GM23338 (cell line): ENCODE data around the gene TRIM39. TPM values are rescaled to one million over a fixed set of nuclear protein-coding genes. Genes with fewer than 3 reads are reported as not detected.

ENCODE experiments used
- ATAC-seq: fragments of 200-7000 bp; cut with Tn5 transposase; 3 replicates; pipeline ENCODE4 v1.9.1; 2020
- DNase-seq: peaks from one replicate; pipeline ENCODE4 v3.0.0-alpha.2; 2015; ENCODE audit warnings: low spot score
- H2AFZ ChIP-seq: fragments of 200-600 bp; sonication (generic); 2 replicates; pipeline ENCODE4 v1.8.0; 2016; ENCODE audit warnings: antibody characterized with exemption, mild to moderate bottlenecking, moderate library complexity
- H3F3A ChIP-seq: fragments of 200-600 bp; sonication (generic); replicated peaks from 2 replicates; pipeline ENCODE4 v1.8.0; 2017; ENCODE audit warnings: antibody characterized with exemption, mixed run types, low read depth
- H3K27ac ChIP-seq: fragments of 200-600 bp; sonication (generic); 2 replicates; pipeline ENCODE4 v1.6.1; 2016; ENCODE audit warnings: low read depth
- H3K27me3 ChIP-seq: fragments of 200-600 bp; sonication (generic); 2 replicates; pipeline ENCODE4 v1.8.0; 2016; ENCODE audit warnings: mild to moderate bottlenecking, mixed run types, moderate library complexity; ENCODE audit not compliant: insufficient read depth
- H3K36me3 ChIP-seq: fragments of 200-600 bp; sonication (generic); 2 replicates; pipeline ENCODE4 v1.8.0; 2016; ENCODE audit warnings: mild to moderate bottlenecking; ENCODE audit not compliant: insufficient read depth
- H3K4me1 ChIP-seq: fragments of 200-600 bp; sonication (generic); 2 replicates; pipeline ENCODE4 v1.8.0; 2016; ENCODE audit warnings: mild to moderate bottlenecking, moderate library complexity; ENCODE audit not compliant: insufficient read depth
- H3K4me2 ChIP-seq: fragments of 200-600 bp; sonication (generic); 2 replicates; pipeline ENCODE4 v1.7.1; 2017; ENCODE audit warnings: mixed run types
- H3K4me3 ChIP-seq: fragments of 200-600 bp; sonication (generic); 2 replicates; pipeline ENCODE4 v1.6.1; 2016; ENCODE audit warnings: mixed run types
- H3K79me2 ChIP-seq: fragments of 200-600 bp; sonication (generic); replicated peaks from 2 replicates; pipeline ENCODE4 v1.8.0; 2017; ENCODE audit warnings: mild to moderate bottlenecking; ENCODE audit not compliant: insufficient read depth
- H3K9me2 ChIP-seq: fragments of 200-600 bp; sonication (generic); 2 replicates; pipeline ENCODE4 v1.8.0; 2017; ENCODE audit not compliant: insufficient read depth
- H4K20me1 ChIP-seq: fragments of 200-600 bp; sonication (generic); replicated peaks from 2 replicates; pipeline ENCODE4 v1.8.0; 2017; ENCODE audit warnings: mild to moderate bottlenecking; ENCODE audit not compliant: insufficient read depth
- H3K27ac Mint-ChIP-seq: 2 replicates; pipeline ENCODE4 v1.8.0; 2020; ENCODE audit warnings: inconsistent platforms, mild to moderate bottlenecking, moderate library complexity, mixed read lengths
- H3K27me3 Mint-ChIP-seq: 3 replicates; pipeline ENCODE4 v1.8.0; 2022; ENCODE audit warnings: low read depth, mild to moderate bottlenecking, moderate library complexity, mixed read lengths, inconsistent platforms; ENCODE audit not compliant: insufficient read depth, poor library complexity
- H3K36me3 Mint-ChIP-seq: 3 replicates; pipeline ENCODE4 v1.8.0; 2021; ENCODE audit warnings: low read depth, mild to moderate bottlenecking, inconsistent platforms, moderate library complexity, mixed read lengths
- H3K4me1 Mint-ChIP-seq: 3 replicates; pipeline ENCODE4 v1.8.0; 2020; ENCODE audit warnings: mild to moderate bottlenecking, inconsistent platforms, mixed read lengths
- H3K4me3 Mint-ChIP-seq: 3 replicates; pipeline ENCODE4 v1.8.0; 2021; ENCODE audit warnings: moderate library complexity, mild to moderate bottlenecking, inconsistent platforms, mixed read lengths
- H3K9me3 Mint-ChIP-seq: 3 replicates; pipeline ENCODE4 v1.8.0; 2020; ENCODE audit warnings: moderate library complexity, mild to moderate bottlenecking, inconsistent platforms, mixed read lengths
- CREB1 ChIP-seq: fragments of 250-450 bp; sonication (Bioruptor Pico); IDR thresholded peaks from 2 replicates; pipeline ENCODE4 v1.5.0; 2020; ENCODE audit warnings: low read depth, mild to moderate bottlenecking, moderate library complexity
- CTCF ChIP-seq, 2 experiments: fragments of 200-600 bp in 1 of 2; sonication (generic) in 1 of 2; conservative IDR thresholded peaks; 2 replicates each; pipeline versions ENCODE4 v1.5.1 to v1.6.1; 2016 to 2017; ENCODE audit warnings: antibody characterized with exemption in 2 of 2, low read depth in 2 of 2, mild to moderate bottlenecking in 2 of 2, moderate library complexity in 1 of 2
- EZH2 ChIP-seq: fragments of 200-600 bp; sonication (generic); IDR thresholded peaks from one replicate; pipeline ENCODE4 v1.8.0; 2017; ENCODE audit warnings: antibody characterized with exemption, mild to moderate bottlenecking, low read depth; ENCODE audit not compliant: unreplicated experiment
- EZH2phosphoT487 ChIP-seq: fragments of 200-600 bp; sonication (generic); IDR thresholded peaks from one replicate; pipeline ENCODE4 v1.8.1; 2018; ENCODE audit warnings: antibody characterized with exemption; ENCODE audit not compliant: unreplicated experiment
- JUNB ChIP-seq: IDR thresholded peaks from one replicate; pipeline ENCODE4 v1.6.1; 2016; ENCODE audit warnings: antibody characterized with exemption; ENCODE audit not compliant: unreplicated experiment
- POLR2AphosphoS5 ChIP-seq: IDR thresholded peaks from 2 replicates; pipeline ENCODE4 v1.6.1; 2016; ENCODE audit warnings: antibody characterized with exemption, low read depth
- STAT1 ChIP-seq: IDR thresholded peaks from one replicate; pipeline ENCODE4 v1.6.1; 2016; ENCODE audit warnings: antibody characterized with exemption; ENCODE audit not compliant: unreplicated experiment
- ZNF114 ChIP-seq: fragments of 250-450 bp; sonication (Bioruptor Pico); IDR thresholded peaks from 2 replicates; pipeline ENCODE4 v1.5.0; 2020; ENCODE audit warnings: mild to moderate bottlenecking, moderate library complexity
- ZNF331 ChIP-seq: fragments of 250-450 bp; sonication (Bioruptor Pico); IDR thresholded peaks from 2 replicates; pipeline ENCODE4 v1.5.0; 2020; ENCODE audit warnings: low read depth, mild to moderate bottlenecking, moderate library complexity
- polyA plus RNA-seq: library from polyadenylated mRNA; unstranded; fragments of >200 nt; fragmentation: Nextera tagmentation; extraction: Ambion mirVana; gene quantifications from 2 replicates; pipeline ENCODE4 v1.2.1, GENCODE V29; 2016
- total RNA-seq: library from RNA; depleted of rRNA; stranded (reverse); fragments of >200 nt; shearing (Covaris generic); gene quantifications from 2 replicates; pipeline ENCODE4 v1.2.3, GENCODE V29; 2014
- TF ChIP-seq, protein P1 (sequence below): fragments of 250-450 bp; sonication (Bioruptor Pico); IDR thresholded peaks from 2 replicates; pipeline ENCODE4 v1.5.0; 2020; ENCODE audit warnings: mild to moderate bottlenecking, moderate library complexity
- TF ChIP-seq, protein P2 (sequence below): IDR thresholded peaks from 2 replicates; pipeline ENCODE4 v1.6.1; 2016; ENCODE audit warnings: antibody characterized with exemption

TRIM39 gene
- total and polyA plus RNA-seq, 2 experiments from 2014 or later, result 5.4 to 19.2 TPM

DNA sequence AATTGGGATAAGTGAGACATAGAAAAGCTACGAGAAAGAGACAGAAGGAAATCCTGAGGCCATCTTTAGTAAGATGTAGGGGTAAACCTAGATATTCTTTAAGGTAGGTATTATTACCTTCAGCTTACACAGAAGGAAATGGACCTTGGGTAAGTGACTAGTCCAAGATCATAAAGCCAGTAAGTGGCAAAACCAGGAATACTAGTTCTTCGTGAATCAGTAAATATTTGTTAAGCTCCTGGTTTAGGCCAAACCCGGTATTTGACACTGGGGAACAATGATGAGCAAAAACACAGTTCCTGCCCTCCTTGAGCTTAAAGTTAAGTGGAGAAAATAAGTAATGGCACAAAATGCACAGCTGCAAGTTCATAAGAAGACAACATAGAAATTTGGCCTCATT is 5.3 kb downstream of the TRIM39 start (continued):
- TF ChIP-seq CTCF (conservative IDR thresholded peaks at IDR 0.05; ENCODE audit: low read depth in 2 of 2), result no peak

DNA sequence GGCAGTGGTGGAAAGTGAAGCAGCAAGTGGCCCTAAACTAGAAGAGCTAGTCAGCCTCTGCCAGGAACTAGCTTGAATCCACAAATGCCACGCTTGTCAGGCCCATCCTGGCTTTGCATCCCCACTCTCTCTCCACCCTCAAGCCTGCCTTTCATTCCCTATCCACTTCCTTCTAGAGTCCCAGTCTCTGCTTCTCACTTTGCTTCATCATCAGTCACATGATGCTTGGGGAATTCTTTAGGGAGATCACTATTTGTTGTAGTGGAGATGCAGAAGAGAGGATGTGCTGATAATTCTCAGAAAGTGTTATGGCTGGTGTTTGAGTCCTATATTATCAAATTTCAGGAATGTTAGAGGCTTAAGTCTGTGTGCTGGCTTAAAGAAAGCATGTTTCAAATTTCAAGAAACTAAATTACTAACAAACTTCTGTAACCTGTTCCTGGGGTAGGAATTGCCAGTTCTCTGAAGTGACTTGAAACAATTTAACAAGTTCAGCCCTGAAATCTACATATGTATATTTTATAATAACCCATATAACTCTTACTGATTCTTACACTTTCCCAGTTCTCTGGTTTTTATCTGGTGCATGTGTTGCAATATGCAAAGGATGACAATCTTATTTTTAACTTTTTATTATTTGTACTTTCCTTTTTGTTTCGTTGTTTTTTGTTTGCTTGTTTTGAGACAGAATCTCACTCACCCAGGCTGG is 7.5 kb downstream of the TRIM39 start:
- H3K27me3 ChIP-seq, result no peaks in the 10 kb centered on the region
- ATAC-seq, result no peak
- peaks cover 43% of the 10 kb centered on the region for H3K36me3 ChIP-seq
- no peaks in the 10 kb centered on the region; the same call in 1 of the 2 replicates for H4K20me1 ChIP-seq
- DNase-seq, result no peak
- H3K4me1 ChIP-seq, result no peaks in the 10 kb centered on the region
- H3K27ac Mint-ChIP-seq, result no peak overlapping the region
- no peaks in the 10 kb centered on the region for H3K79me2 ChIP-seq
- no peaks in the 10 kb centered on the region for H3F3A ChIP-seq
- H3K9me3 Mint-ChIP-seq, result no peaks in the 10 kb centered on the region
- no peak overlapping the region for H3K27ac ChIP-seq
- H3K4me3 ChIP-seq, result no peak overlapping the region
- H3K4me3 Mint-ChIP-seq, result no peak overlapping the region
- H3K4me1 Mint-ChIP-seq, result no peaks in the 10 kb centered on the region
- no peak overlapping the region for H2AFZ ChIP-seq
- H3K27me3 Mint-ChIP-seq, result no peaks in the 10 kb centered on the region
- no peaks in the 10 kb centered on the region for H3K9me2 ChIP-seq
- peaks cover 67% of the 10 kb centered on the region for H3K36me3 Mint-ChIP-seq
- H3K4me2 ChIP-seq, result no peak overlapping the region
- no peak for TF ChIP-seq STAT1
- no peak for TF ChIP-seq CTCF (conservative IDR thresholded peaks at IDR 0.05; ENCODE audit: low read depth in 2 of 2)
- TF ChIP-seq, protein P1, sequence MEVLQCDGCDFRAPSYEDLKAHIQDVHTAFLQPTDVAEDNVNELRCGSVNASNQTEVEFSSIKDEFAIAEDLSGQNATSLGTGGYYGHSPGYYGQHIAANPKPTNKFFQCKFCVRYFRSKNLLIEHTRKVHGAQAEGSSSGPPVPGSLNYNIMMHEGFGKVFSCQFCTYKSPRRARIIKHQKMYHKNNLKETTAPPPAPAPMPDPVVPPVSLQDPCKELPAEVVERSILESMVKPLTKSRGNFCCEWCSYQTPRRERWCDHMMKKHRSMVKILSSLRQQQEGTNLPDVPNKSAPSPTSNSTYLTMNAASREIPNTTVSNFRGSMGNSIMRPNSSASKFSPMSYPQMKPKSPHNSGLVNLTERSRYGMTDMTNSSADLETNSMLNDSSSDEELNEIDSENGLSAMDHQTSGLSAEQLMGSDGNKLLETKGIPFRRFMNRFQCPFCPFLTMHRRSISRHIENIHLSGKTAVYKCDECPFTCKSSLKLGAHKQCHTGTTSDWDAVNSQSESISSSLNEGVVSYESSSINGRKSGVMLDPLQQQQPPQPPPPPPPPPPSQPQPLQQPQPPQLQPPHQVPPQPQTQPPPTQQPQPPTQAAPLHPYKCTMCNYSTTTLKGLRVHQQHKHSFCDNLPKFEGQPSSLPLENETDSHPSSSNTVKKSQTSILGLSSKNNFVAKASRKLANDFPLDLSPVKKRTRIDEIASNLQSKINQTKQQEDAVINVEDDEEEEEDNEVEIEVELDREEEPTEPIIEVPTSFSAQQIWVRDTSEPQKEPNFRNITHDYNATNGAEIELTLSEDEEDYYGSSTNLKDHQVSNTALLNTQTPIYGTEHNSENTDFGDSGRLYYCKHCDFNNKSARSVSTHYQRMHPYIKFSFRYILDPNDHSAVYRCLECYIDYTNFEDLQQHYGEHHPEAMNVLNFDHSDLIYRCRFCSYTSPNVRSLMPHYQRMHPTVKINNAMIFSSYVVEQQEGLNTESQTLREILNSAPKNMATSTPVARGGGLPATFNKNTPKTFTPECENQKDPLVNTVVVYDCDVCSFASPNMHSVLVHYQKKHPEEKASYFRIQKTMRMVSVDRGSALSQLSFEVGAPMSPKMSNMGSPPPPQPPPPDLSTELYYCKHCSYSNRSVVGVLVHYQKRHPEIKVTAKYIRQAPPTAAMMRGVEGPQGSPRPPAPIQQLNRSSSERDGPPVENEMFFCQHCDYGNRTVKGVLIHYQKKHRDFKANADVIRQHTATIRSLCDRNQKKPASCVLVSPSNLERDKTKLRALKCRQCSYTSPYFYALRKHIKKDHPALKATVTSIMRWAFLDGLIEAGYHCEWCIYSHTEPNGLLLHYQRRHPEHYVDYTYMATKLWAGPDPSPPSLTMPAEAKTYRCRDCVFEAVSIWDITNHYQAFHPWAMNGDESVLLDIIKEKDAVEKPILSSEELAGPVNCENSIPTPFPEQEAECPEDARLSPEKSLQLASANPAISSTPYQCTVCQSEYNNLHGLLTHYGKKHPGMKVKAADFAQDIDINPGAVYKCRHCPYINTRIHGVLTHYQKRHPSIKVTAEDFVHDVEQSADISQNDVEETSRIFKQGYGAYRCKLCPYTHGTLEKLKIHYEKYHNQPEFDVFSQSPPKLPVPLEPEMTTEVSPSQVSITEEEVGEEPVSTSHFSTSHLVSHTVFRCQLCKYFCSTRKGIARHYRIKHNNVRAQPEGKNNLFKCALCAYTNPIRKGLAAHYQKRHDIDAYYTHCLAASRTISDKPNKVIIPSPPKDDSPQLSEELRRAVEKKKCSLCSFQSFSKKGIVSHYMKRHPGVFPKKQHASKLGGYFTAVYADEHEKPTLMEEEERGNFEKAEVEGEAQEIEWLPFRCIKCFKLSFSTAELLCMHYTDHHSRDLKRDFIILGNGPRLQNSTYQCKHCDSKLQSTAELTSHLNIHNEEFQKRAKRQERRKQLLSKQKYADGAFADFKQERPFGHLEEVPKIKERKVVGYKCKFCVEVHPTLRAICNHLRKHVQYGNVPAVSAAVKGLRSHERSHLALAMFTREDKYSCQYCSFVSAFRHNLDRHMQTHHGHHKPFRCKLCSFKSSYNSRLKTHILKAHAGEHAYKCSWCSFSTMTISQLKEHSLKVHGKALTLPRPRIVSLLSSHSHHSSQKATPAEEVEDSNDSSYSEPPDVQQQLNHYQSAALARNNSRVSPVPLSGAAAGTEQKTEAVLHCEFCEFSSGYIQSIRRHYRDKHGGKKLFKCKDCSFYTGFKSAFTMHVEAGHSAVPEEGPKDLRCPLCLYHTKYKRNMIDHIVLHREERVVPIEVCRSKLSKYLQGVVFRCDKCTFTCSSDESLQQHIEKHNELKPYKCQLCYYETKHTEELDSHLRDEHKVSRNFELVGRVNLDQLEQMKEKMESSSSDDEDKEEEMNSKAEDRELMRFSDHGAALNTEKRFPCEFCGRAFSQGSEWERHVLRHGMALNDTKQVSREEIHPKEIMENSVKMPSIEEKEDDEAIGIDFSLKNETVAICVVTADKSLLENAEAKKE (CRISPR knock-in tag), result no peak
- no peak for TF ChIP-seq EZH2
- no peak for TF ChIP-seq ZNF331
- TF ChIP-seq CREB1 (CRISPR knock-in tag), result no peak
- no peak for TF ChIP-seq EZH2phosphoT487
- no peak for TF ChIP-seq POLR2AphosphoS5
- no peak for TF ChIP-seq JUNB
- TF ChIP-seq, protein P2, sequence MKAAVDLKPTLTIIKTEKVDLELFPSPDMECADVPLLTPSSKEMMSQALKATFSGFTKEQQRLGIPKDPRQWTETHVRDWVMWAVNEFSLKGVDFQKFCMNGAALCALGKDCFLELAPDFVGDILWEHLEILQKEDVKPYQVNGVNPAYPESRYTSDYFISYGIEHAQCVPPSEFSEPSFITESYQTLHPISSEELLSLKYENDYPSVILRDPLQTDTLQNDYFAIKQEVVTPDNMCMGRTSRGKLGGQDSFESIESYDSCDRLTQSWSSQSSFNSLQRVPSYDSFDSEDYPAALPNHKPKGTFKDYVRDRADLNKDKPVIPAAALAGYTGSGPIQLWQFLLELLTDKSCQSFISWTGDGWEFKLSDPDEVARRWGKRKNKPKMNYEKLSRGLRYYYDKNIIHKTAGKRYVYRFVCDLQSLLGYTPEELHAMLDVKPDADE, result no peak
- no peak for TF ChIP-seq ZNF114 (CRISPR knock-in tag)
